ENCODE measurements around the gene FLYWCH1.

- TF ChIP-seq EGR1 (IDR thresholded peaks at IDR 0.05; ENCODE audit: borderline replicate concordance in 1 of 2, low read depth in 2 of 2, low read length in 2 of 2) (no peak), CTCF (IDR thresholded peaks at IDR 0.05 in 2 of 3, conservative IDR thresholded peaks at IDR 0.05 in 1 of 3; ENCODE audit: control insufficient read depth in 2 of 3, extremely low read depth in 1 of 3, insufficient read depth in 1 of 3, low read depth in 3 of 3, low read length in 3 of 3) (no peak), NBN (IDR thresholded peaks at IDR 0.05) (no peak), RAD21 (IDR thresholded peaks at IDR 0.05; ENCODE audit: insufficient read depth, low read depth, low read length) (no peak), HDAC6 (IDR thresholded peaks at IDR 0.05; ENCODE audit: unreplicated experiment) (no peak), POLR2A (IDR thresholded peaks at IDR 0.05; ENCODE audit: low read depth, low read length) (no peak), BHLHE40 (IDR thresholded peaks at IDR 0.05; ENCODE audit: borderline replicate concordance in 1 of 2, low read depth in 2 of 2, low read length in 1 of 2) (no peak)
Observed at GRCh38 chr16:2894231-2894630, 17.5 kb upstream of the FLYWCH1 start.
